Measurements from ENCODE around the gene DNAH17. TPM values are rescaled to one million over a fixed set of nuclear protein-coding genes. Genes with fewer than 3 reads are reported as not detected.

The DNAH17 gene
- total RNA-seq, 1 experiment from 2014 or later: 0.18 TPM

- POLR2A ChIA-PET: no interaction called here
Measured at GRCh38 chr17:78423961-78424675, 153.1 kb downstream of the DNAH17 start.

More at GRCh38 chr17:78423961-78424675, 153.1 kb downstream of the DNAH17 start:
- Histone ChIP-seq H3K4me3 (ENCODE audit: low read depth in 2 of 2, low read length in 2 of 2) (no peak overlapping the region), H3K27me3 (ENCODE audit: control insufficient read depth, insufficient read depth, low read length) (no peaks in the 10 kb centered on the region), H3K27ac (ENCODE audit: low read length) (no peak overlapping the region), H3K4me1 (ENCODE audit: control insufficient read depth, insufficient read depth, low read length) (peaks cover 12% of the 10 kb centered on the region; the same call in 1 of the 2 replicates), H3K9me3 (ENCODE audit: control insufficient read depth, insufficient read depth, low read depth, low read length) (no peaks in the 10 kb centered on the region), H3K36me3 (ENCODE audit: control insufficient read depth, insufficient read depth, low read length) (no peaks in the 10 kb centered on the region; the same call in 1 of the 2 replicates)
- no TSS peak for BruUV-seq (replicated peaks)
- in situ Hi-C loops (cut with HindIII; ENCODE audit: low pct_unique_long_range_greater_than_20kb, low sequenced_read_pairs) (no loop called here), intact Hi-C loops (cut with micrococcal nuclease; ENCODE audit: unreplicated experiment) (loop anchor here (5.0 to 10.0 kb wide), 2 partner anchors 129 to 172 kb away; no protein-coding TSS in a partner anchor)
- CTCF ChIA-PET: interaction anchor here (0.8 kb wide), 1 partner anchor 110 kb away, joined by 3 read pairs; no protein-coding TSS in a partner anchor
- DNase-seq (ENCODE audit: low read depth, low spot score): no peak
- no peak for ATAC-seq
- TF ChIP-seq POLR2AphosphoS5 (IDR thresholded peaks at IDR 0.05; ENCODE audit: low read depth, low read length) (no peak), TCF7L2 (IDR thresholded peaks at IDR 0.05; ENCODE audit: low read depth, low read length) (no peak), REST (IDR thresholded peaks at IDR 0.05; ENCODE audit: insufficient read depth in 1 of 2, low read depth in 2 of 2, low read length in 1 of 2) (no peak), CTCF (IDR thresholded peaks at IDR 0.05) (no peak), SIN3A (IDR thresholded peaks at IDR 0.05; ENCODE audit: borderline replicate concordance, insufficient read depth, low read depth, low read length) (no peak)
